Panc1 (cell line): ENCODE measurements around the gene P2RY13. TPM values are rescaled to one million over a fixed set of nuclear protein-coding genes. Genes with fewer than 3 reads are reported as not detected.

Experiments
- ATAC-seq: fragments of 200-7000 bp; cut with Tn5 transposase; 2 replicates; pipeline ENCODE4 v1.9.1; 2020; ENCODE audit warnings: mild to moderate bottlenecking, moderate library complexity
- BruUV-seq: library from RNA; stranded (reverse); fragments of 400-500 nt; replicated peaks from 2 replicates; lab custom pipeline; 2021; lab: Mats Ljungman, UMichigan
- CTCF ChIA-PET: fragments of 300-600 bp; sonication (Branson Sonifier 250); formaldehyde crosslinking; loops from one replicate; lab custom pipeline; 2022; ENCODE audit warnings: antibody characterized with exemption; lab: Charles Lee
- POLR2A ChIA-PET: fragments of 300-600 bp; sonication (Branson Sonifier 250); formaldehyde crosslinking; loops from one replicate; lab custom pipeline; 2022; ENCODE audit warnings: antibody characterized with exemption; lab: Charles Lee
- DNase-seq: peaks from one replicate; pipeline ENCODE4 v3.0.0-alpha.2; 2010; ENCODE audit warnings: low read depth, low spot score
- H3K27ac ChIP-seq: 2 replicates; pipeline ENCODE4 v1.5.1; 2011; ENCODE audit warnings: mild to moderate bottlenecking, low read length, inconsistent platforms
- H3K27me3 ChIP-seq: fragments of 200-500 bp; sonication (Bioruptor generic); 2 replicates; pipeline ENCODE4 v1.6.0; 2014; ENCODE audit warnings: low read length, inconsistent platforms; ENCODE audit not compliant: control insufficient read depth, insufficient read depth
- H3K36me3 ChIP-seq: fragments of 200-500 bp; sonication (Bioruptor generic); 2 replicates; pipeline ENCODE4 v1.5.1; 2014; ENCODE audit warnings: inconsistent platforms, mild to moderate bottlenecking, low read length, moderate library complexity; ENCODE audit not compliant: control insufficient read depth, insufficient read depth
- H3K4me1 ChIP-seq: 2 replicates; pipeline ENCODE4 v1.5.1; 2011; ENCODE audit warnings: inconsistent platforms, mild to moderate bottlenecking, low read length, moderate library complexity; ENCODE audit not compliant: control insufficient read depth, insufficient read depth
- H3K4me3 ChIP-seq, 2 experiments: 2 replicates each; pipeline ENCODE4 v1.5.1; 2011 to 2012; ENCODE audit warnings: low read depth in 2 of 2, low read length in 2 of 2, mild to moderate bottlenecking in 2 of 2, inconsistent platforms in 1 of 2, moderate library complexity in 1 of 2
- H3K9me3 ChIP-seq: fragments of 200-500 bp; sonication (Bioruptor generic); 2 replicates; pipeline ENCODE4 v1.5.1; 2014; ENCODE audit warnings: low read depth, mild to moderate bottlenecking, inconsistent platforms, low read length, moderate library complexity; ENCODE audit not compliant: control insufficient read depth, insufficient read depth
- POLR2AphosphoS5 ChIP-seq: IDR thresholded peaks from 2 replicates; pipeline ENCODE4 v1.6.1; 2012; ENCODE audit warnings: mild to moderate bottlenecking, low read depth, low read length, moderate library complexity
- REST ChIP-seq, 2 experiments: IDR thresholded peaks; 2 replicates each; pipeline ENCODE4 v1.6.1; 2011 to 2012; ENCODE audit warnings: low read depth in 2 of 2, control low read depth in 1 of 2, low read length in 1 of 2, mild to moderate bottlenecking in 1 of 2, moderate library complexity in 1 of 2; ENCODE audit not compliant: insufficient read depth in 1 of 2
- SIN3A ChIP-seq: IDR thresholded peaks from 2 replicates; pipeline ENCODE4 v1.6.1; 2012; ENCODE audit warnings: low read depth, mild to moderate bottlenecking, low read length, moderate library complexity, borderline replicate concordance; ENCODE audit not compliant: insufficient read depth
- TCF7L2 ChIP-seq: IDR thresholded peaks from 2 replicates; pipeline ENCODE4 v1.6.1; 2011; ENCODE audit warnings: mild to moderate bottlenecking, low read depth, low read length, inconsistent platforms
- in situ Hi-C: cut with HindIII; loops from 2 replicates; pipeline ENCODE4 v1.10.0; 2016; ENCODE audit warnings: low sequenced_read_pairs, low pct_unique_long_range_greater_than_20kb
- intact Hi-C: fragments of 100-400 bp; cut with micrococcal nuclease; formaldehyde crosslinking; loops from one replicate; pipeline ENCODE4 v1.10.0; 2022; ENCODE audit not compliant: unreplicated experiment
- total RNA-seq: library from RNA; stranded (reverse); gene quantifications from one replicate; pipeline ENCODE4 v1.2.1, GENCODE V29; 2021; ENCODE audit not compliant: unreplicated experiment
- TF ChIP-seq, protein P1 (sequence below): fragments of 450-650 bp; IDR thresholded peaks from 2 replicates; pipeline ENCODE4 v1.5.1; 2017; ENCODE audit warnings: mild to moderate bottlenecking

P2RY13 gene
- total RNA-seq, 1 experiment from 2014 or later, result not detected

GRCh38 chr3:151290673-151291072 lies 38.7 kb downstream of the P2RY13 start:
- no peaks in the 10 kb centered on the region for H3K9me3 ChIP-seq
- H3K4me3 ChIP-seq, result no peak overlapping the region
- no peaks in the 10 kb centered on the region for H3K4me1 ChIP-seq
- ChIA-PET CTCF (no interaction called here), POLR2A (no interaction called here)
- no peak for ATAC-seq
- DNase-seq, result no peak
- no TSS peak for BruUV-seq
- H3K27ac ChIP-seq, result no peak overlapping the region
- H3K27me3 ChIP-seq, result no peaks in the 10 kb centered on the region
- in situ Hi-C loops (no loop called here), intact Hi-C loops (loop anchor here (5.0 kb wide), 2 partner anchors 37 to 547 kb away; partner anchors contain the start of gene P2RY13)
- H3K36me3 ChIP-seq, result no peaks in the 10 kb centered on the region
- no peak for TF ChIP-seq SIN3A
- TF ChIP-seq, protein P1, sequence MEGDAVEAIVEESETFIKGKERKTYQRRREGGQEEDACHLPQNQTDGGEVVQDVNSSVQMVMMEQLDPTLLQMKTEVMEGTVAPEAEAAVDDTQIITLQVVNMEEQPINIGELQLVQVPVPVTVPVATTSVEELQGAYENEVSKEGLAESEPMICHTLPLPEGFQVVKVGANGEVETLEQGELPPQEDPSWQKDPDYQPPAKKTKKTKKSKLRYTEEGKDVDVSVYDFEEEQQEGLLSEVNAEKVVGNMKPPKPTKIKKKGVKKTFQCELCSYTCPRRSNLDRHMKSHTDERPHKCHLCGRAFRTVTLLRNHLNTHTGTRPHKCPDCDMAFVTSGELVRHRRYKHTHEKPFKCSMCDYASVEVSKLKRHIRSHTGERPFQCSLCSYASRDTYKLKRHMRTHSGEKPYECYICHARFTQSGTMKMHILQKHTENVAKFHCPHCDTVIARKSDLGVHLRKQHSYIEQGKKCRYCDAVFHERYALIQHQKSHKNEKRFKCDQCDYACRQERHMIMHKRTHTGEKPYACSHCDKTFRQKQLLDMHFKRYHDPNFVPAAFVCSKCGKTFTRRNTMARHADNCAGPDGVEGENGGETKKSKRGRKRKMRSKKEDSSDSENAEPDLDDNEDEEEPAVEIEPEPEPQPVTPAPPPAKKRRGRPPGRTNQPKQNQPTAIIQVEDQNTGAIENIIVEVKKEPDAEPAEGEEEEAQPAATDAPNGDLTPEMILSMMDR, result peak; percentile 58; the same call in 1 of the 2 replicates

DNA sequence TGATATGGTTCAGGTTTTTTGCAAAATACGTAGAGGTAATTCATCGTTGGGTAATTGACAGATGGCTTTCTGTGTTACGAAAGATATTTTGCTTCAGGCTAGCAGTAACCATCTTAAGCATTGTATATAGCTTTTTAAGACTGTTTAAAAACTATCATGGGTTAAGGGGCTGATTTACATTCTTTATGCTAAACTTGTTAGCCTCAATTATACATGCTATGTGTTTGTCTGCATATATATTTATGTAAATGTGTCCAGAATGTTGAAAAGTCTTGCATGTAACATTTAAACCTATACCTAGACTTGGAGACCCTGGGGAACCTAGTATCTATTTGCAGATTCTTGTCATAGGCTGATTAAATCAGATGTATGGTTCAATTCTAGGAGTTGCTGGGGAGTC lies 39.9 kb downstream of the P2RY13 start:
- DNase-seq (no peak), ATAC-seq (no peak)
- in situ Hi-C loops (no loop called here), intact Hi-C loops (no loop called here)
- POLR2A ChIA-PET, result no interaction called here
- Histone ChIP-seq H3K4me1 (no peaks in the 10 kb centered on the region), H3K9me3 (no peaks in the 10 kb centered on the region), H3K27me3 (no peaks in the 10 kb centered on the region), H3K36me3 (no peaks in the 10 kb centered on the region), H3K27ac (no peak overlapping the region), H3K4me3 (no peak overlapping the region)
- CTCF ChIA-PET, result no interaction called here
- TF ChIP-seq, protein P1, result no peak
- no peak for TF ChIP-seq REST (IDR thresholded peaks at IDR 0.05; ENCODE audit: insufficient read depth in 1 of 2, low read depth in 2 of 2, low read length in 1 of 2)
- no peak for TF ChIP-seq POLR2AphosphoS5
- TF ChIP-seq TCF7L2, result no peak
- TF ChIP-seq SIN3A, result no peak
- BruUV-seq, result no TSS peak

DNA sequence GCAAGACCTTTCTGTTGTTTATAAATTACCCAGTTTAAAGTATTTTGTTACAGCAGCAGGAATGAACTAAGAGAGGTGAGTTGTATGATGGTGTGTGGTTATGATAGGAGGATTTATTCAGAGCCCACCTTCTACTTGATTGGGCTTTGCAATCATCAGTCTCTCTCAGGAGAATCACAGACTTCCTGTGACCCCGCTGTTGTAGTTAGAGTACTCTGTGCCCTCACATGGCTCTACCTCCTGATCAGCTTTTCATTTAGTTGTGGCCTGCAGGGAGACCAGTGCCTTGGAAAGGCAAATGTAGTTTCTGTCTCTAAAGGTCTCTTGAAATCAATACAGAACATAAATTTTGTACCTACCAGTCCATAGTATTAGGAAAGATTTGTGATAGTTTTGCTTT lies 43.4 kb downstream of the P2RY13 start:
- ATAC-seq, result no peak
- Histone ChIP-seq H3K4me1 (no peaks in the 10 kb centered on the region), H3K27me3 (no peaks in the 10 kb centered on the region), H3K27ac (no peak overlapping the region), H3K9me3 (no peaks in the 10 kb centered on the region), H3K36me3 (no peaks in the 10 kb centered on the region), H3K4me3 (no peak overlapping the region)
- TF ChIP-seq, protein P1, result no peak
- TF ChIP-seq TCF7L2 (no peak), REST (IDR thresholded peaks at IDR 0.05; ENCODE audit: insufficient read depth in 1 of 2, low read depth in 2 of 2, low read length in 1 of 2) (no peak), POLR2AphosphoS5 (no peak), SIN3A (no peak)
- intact Hi-C loops (no loop called here), in situ Hi-C loops (no loop called here)
- ChIA-PET CTCF (no interaction called here), POLR2A (no interaction called here)
- DNase-seq, result no peak
- BruUV-seq, result no TSS peak
